ENCODE measurements around the gene SMIM33.
A peak's percentile ranks its signal among the peaks of the same experiment; 100 is the strongest.

DNA sequence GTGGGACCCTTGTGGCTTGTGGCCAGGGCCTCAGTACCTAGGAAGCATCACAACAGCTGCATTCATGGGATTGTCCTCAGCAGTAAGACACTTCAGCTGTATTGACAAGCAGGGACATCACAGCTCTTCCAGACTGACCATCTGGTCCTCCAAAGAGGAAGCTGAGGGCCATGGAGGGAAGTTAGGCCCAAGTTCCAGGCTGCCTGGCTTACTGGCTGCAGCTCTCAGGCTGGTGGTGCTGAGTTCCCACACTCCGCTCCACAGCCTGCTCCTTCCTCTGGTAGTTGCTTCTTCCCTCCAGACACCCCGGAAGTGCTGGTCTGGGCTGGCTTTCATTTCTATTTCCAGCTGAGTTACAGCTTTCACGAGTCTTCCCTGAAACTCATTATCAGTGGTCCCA is 17.5 kb downstream of the SMIM33 start:
- TF ChIP-seq, protein P1, sequence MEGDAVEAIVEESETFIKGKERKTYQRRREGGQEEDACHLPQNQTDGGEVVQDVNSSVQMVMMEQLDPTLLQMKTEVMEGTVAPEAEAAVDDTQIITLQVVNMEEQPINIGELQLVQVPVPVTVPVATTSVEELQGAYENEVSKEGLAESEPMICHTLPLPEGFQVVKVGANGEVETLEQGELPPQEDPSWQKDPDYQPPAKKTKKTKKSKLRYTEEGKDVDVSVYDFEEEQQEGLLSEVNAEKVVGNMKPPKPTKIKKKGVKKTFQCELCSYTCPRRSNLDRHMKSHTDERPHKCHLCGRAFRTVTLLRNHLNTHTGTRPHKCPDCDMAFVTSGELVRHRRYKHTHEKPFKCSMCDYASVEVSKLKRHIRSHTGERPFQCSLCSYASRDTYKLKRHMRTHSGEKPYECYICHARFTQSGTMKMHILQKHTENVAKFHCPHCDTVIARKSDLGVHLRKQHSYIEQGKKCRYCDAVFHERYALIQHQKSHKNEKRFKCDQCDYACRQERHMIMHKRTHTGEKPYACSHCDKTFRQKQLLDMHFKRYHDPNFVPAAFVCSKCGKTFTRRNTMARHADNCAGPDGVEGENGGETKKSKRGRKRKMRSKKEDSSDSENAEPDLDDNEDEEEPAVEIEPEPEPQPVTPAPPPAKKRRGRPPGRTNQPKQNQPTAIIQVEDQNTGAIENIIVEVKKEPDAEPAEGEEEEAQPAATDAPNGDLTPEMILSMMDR (IDR thresholded peaks at IDR 0.05), result no peak
- peak in 1 of 2 donors; percentile 8 for TF ChIP-seq POLR2AphosphoS5 (IDR thresholded peaks at IDR 0.05)

Data from upper lobe of left lung (tissue), 4 donors.